Fibroblast of gingiva (primary cell): ENCODE measurements around the gene C7orf33.
"Not testable (repeated sequence)": the region's sequence is repeated elsewhere in the genome, so short reads cannot be mapped to it uniquely, and the experiment has no call there.

ENCODE experiments used
- DNase-seq: peaks from one replicate; pipeline ENCODE4 v3.0.0-alpha.2; 2011; ENCODE audit warnings: low read depth

The C7orf33 gene, protein sequence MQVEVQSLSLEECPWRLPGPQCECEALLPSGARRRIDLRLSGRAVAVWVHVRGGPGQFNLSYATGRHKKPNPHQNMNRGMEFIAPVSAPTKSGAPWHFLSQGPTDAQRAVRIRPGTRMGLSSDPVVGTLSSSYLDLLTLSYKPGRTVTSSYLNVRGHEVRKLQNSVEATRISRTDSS

GRCh38 chr7:148590471-148590870 is at the start of gene C7orf33:
Gene C7orf33 (plus strand): TSS chr7:148590766. CDS start chr7:148590926, 160 bp downstream.
- DNase-seq, result no peak

GRCh38 chr7:148541891-148542504 is 48.6 kb upstream of the C7orf33 start:
- DNase-seq, result no peak

GRCh38 chr7:148543302-148543701 is 47.3 kb upstream of the C7orf33 start:
- DNase-seq, result no peak

DNA sequence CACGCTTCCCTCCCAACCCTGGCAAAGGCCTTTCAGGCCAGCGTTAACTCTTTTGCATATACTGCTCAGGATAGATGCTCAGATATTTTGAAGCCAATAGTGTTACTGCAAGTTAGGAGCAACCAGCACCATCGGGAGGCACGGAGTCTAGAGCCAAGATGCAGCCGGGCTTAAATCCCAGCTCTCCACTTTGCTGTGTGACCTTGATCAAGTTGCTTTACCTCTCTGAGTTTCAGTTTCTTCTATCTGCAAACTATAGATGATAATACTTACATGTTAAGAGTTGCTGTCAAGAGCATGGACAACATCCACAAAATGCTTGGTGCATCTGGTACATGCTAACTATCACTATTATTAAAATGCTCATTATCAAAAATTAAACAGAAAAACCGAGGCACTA is 45.4 kb upstream of the C7orf33 start:
- no peak for DNase-seq

DNA sequence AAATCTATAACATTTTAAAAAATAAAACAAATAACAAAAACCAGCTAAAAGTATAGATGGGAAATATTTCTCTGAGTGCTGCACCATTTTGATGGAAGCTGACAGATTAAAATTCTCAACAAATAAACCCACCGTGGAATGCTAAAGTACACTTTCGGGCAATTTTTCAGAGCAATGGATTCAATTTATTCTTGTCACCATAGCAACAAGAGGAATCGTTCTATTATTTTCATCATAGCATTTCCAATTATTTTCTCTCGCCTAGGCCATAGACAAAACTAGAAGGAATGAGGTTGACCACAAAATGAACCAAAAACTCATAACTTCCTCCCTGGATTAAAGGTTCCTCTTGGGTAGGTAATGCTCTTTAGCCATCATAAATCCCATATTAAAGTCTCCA is 44.6 kb upstream of the C7orf33 start:
- no peak for DNase-seq

DNA sequence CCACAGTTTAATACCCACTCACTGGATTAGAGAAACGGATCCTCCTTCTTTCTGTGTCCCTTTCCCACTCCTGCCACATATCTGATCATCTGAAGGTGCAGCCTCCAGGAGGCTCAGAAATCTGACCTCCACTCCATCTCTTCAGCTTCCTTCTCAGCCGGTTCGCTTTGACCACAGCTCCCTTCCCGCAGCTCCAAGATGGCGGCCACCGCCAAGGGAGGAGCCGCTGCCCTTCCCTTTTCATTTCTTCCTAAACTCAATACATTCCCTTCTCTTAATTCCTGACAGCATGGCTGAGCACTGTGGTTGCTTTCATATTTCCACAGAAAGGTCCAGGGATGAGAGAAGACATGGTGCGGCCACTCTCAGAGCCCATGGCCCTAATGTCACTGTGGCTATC is 43.7 kb upstream of the C7orf33 start:
- no peak for DNase-seq

DNA sequence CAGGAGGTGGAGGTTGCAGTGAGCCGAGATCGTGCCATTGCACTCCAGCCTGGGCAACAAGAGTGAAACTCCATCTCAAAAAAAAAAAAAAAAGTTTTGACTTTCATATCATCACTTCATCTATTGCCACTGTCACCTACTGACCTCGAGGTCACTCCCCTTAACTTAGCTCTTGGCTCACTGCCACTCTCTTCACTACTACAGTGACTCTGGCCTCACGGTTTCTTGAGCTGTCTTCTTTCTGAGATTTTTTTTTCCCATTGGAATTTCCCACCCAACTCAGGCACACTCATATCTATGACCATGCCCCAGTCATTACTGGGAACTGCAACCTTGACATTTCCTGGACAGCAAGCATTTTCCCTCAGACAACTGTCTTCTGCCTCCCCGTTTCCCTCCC is 42.6 kb upstream of the C7orf33 start:
- no peak for DNase-seq

GRCh38 chr7:148553979-148554378 is 36.6 kb upstream of the C7orf33 start:
- no peak for DNase-seq

- no peak for DNase-seq
Observed at GRCh38 chr7:148556892-148557291, 33.7 kb upstream of the C7orf33 start.

DNA sequence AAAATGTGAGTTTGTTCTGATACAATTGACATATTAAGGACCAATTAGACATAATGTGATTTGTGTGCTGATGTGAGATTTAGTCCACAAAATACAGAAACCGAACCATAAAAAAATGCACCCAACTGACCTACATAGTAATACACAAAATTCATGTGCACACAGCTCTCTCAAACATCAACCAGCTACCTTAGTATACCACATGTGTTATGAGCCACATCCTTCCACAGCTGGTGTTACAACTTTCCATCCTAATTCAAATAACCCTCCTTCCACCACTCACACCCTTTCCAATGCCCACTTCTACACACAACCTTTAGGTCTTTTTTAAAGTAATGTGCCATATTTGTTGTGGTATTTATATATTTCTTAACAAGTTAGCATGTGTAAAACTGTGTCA is 31.7 kb upstream of the C7orf33 start:
- DNase-seq, result no peak

DNA sequence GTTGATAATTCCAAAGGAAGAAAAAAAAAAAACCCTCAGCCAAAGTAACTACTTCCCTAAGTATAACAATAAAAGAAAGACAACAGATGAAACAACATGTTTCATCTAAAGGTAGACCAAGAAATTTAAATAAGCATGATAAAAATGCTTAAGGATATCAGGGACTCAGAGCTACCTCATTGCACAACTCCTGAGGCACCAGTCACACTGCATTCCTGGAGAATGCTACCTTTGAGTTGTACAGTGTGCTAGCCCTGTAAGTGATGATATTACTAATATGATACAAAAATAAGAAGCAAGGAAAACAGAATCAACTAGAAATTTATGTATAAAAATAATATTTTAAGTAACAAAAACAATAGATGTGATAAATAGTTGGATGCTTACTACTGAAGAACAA is 29.5 kb upstream of the C7orf33 start:
- DNase-seq, result no peak

- DNase-seq, result no peak
Observed at GRCh38 chr7:148563583-148564274, 26.8 kb upstream of the C7orf33 start.

DNA sequence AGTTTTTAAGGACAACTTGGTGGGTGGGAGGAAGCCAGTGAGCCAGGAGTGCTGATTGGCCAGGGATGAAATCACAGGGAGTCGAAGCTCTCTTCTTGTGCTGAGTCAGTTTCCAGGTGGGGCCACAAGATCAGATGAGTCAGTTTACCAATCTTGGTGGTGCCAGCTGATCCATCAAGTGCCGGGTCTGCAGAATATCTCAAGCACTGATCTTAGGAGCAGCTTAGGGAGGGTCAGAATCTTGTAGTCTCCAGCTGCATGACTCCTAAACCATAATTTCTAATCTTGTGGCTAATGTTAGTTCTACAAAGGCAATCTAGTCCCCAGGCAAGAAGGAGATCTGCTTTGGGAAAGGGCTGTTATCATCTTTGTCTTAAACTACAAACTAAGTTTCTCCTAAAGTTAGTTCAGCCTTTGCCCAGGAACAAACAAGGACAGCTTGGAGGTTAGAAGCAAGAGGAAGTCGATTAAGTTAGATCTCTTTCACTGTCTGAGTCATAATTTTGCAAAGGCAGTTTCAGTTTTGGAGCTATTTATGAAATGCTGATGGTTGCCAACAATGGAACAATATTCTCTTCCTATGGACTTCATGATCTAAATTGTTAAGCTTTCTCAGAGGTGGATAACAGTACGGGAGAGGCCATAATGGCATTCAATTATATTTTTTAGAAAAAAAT is 26.2 kb upstream of the C7orf33 start:
- DNase-seq, result peak; percentile 24

DNA sequence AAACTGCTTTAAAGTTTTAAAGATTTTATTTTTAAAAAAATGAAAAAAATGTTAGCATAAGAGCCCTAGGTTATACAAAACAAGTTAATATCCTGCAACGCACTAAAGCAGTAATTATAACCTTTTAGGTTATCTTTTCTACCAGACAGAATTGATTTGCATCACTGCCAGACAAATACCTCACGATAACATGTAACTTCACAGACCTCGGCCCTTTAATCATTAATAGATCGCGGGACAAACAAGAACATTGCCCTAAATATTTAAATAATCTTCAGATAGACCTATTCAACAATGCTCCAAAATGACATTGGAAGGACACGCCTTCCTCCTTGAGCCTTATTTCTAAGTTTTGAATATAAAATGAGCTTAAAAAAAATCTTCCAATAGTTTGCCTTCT is 23.8 kb upstream of the C7orf33 start:
- DNase-seq, result no peak

GRCh38 chr7:148567524-148567923 is 23.0 kb upstream of the C7orf33 start:
- DNase-seq, result no peak

DNA sequence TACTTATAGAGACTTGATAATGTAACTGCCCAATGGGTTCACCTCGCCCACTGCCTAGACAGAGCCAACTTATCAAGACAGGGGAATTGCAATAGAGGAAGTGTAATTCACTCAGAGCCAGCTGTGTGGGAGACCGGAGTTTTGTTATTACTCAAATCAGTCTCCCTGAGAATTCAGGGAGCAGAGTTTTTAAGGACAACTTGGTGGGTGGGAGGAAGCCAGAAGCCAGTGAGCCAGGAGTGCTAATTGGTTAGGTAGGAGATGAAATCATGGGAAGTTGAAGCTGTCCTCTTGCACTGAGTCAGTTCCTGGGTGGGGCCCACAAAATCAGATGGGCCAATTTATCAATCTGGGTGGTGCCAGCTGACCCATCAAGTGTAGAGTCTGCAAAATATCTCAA is 20.1 kb upstream of the C7orf33 start:
- no peak for DNase-seq

DNA sequence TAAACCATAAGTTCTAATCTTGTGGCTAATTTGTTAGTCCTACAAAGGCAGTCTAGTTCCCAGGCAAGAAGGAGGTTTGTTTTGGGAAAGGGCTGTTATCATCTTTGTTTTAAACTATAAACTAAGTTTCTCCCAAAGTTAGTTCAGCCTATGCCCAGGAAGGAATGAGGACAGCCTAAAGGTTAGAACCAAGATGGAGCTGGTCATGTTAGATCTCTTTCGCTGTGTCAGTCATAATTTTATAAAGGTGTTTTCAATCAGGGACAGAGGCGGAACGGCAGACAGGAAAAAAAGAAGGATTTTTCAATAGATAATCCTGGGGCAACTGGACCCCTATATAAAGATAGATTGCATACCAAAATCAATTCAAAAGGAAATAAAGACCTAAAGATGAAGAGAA is 19.6 kb upstream of the C7orf33 start:
- not testable (repeated sequence) for DNase-seq

GRCh38 chr7:148571381-148571780 is 19.2 kb upstream of the C7orf33 start:
- DNase-seq, result no peak

DNA sequence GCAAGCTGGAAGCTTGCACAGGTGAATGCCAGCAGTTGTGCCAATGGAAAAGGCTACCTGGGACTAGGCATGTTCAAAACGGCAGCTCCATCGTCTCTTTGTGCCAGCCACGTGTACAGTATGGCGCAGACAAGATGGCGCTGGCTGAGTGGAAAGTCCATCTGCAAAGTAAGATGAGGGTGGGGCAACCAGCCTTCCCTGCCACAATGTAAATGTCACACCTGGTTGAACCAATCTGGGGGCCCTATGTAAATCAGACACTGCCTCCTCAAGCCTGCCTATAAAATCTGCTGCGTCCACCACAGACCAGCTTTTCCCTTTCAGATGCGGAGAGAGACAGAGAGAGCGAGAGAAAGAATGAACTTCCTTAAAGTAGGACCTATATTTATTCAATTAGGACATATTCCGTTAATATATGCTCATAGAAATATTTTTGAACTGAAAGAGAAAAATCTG is 18.5 kb upstream of the C7orf33 start:
- DNase-seq, result no peak

DNA sequence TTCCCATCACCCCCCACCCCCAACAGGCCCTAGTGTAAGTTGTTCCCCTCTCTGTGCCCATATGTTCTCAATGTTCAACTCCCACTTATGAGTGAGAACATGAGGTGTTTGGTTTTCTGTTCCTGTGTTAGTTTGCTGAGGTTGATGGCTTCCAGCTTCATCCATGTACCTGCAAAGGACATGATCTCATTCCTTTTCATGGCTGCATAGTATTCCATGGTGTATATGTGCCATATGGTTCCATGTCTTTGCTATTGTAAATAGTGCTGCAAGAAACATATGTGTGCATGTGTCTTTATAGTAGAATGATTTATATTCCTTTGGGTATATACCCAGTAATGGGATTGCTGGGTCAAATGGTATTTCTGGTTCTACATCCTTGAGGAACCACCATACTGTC is 17.0 kb upstream of the C7orf33 start:
- DNase-seq, result not testable (repeated sequence)

DNA sequence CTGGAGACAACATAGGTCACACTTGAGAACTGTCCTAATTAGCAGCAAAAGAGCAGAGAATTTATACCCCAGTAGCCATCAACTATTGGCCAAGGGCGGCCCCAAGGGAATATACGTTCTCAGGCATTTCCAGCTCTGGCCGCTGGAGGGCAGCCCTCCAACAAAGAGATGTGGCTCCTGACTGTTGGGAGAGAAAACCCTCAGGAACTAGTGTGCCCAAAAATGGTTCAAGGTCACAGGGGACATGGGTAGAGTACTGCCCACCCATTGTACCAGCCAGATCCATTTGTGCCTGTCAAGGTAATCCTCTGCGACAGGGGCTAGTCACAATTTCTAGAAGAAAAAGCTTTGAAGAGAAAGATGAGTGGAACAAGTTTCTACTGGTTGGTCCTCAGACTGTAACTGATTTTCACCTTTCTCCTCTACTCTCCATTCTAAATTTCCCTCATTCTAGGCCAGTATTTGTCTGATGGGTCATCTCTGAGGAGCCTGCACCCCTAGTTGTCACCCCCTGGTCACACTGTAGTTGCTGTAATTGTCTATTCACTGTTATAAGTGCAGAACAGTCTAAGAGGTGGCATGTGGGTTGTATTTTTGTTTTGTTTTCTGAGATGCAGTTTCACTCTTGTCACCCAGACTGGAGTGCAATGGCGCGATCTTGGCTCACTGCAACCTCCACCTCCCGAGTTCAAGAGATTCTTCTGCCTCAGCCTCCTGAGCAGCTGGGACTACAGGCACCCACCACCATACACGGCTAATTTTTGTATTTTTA is 14.7 kb upstream of the C7orf33 start:
- DNase-seq, result peak; percentile 47

GRCh38 chr7:148579366-148579765 is 11.2 kb upstream of the C7orf33 start:
- DNase-seq, result no peak
